GM23338 (cell line): ENCODE results near the gene CAMKK2.

Experiments used
- CREB1 ChIP-seq: fragments of 250-450 bp; sonication (Bioruptor Pico); IDR thresholded peaks from 2 replicates; pipeline ENCODE4 v1.5.0; 2020; ENCODE audit warnings: low read depth, mild to moderate bottlenecking, moderate library complexity
- EZH2 ChIP-seq: fragments of 200-600 bp; sonication (generic); IDR thresholded peaks from one replicate; pipeline ENCODE4 v1.8.0; 2017; ENCODE audit warnings: antibody characterized with exemption, mild to moderate bottlenecking, low read depth; ENCODE audit not compliant: unreplicated experiment
- EZH2phosphoT487 ChIP-seq: fragments of 200-600 bp; sonication (generic); IDR thresholded peaks from one replicate; pipeline ENCODE4 v1.8.1; 2018; ENCODE audit warnings: antibody characterized with exemption; ENCODE audit not compliant: unreplicated experiment
- JUNB ChIP-seq: IDR thresholded peaks from one replicate; pipeline ENCODE4 v1.6.1; 2016; ENCODE audit warnings: antibody characterized with exemption; ENCODE audit not compliant: unreplicated experiment
- NANOG ChIP-seq: IDR thresholded peaks from 2 replicates; pipeline ENCODE4 v1.6.1; 2016; ENCODE audit warnings: antibody characterized with exemption, borderline replicate concordance
- POLR2AphosphoS5 ChIP-seq: IDR thresholded peaks from 2 replicates; pipeline ENCODE4 v1.6.1; 2016; ENCODE audit warnings: antibody characterized with exemption, low read depth
- ZNF331 ChIP-seq: fragments of 250-450 bp; sonication (Bioruptor Pico); IDR thresholded peaks from 2 replicates; pipeline ENCODE4 v1.5.0; 2020; ENCODE audit warnings: low read depth, mild to moderate bottlenecking, moderate library complexity
- TF ChIP-seq, protein P1 (sequence below), 2 experiments: fragments of 200-600 bp in 1 of 2; sonication (generic) in 1 of 2; conservative IDR thresholded peaks; 2 replicates each; pipeline versions ENCODE4 v1.5.1 to v1.6.1; 2016 to 2017; ENCODE audit warnings: antibody characterized with exemption in 2 of 2, low read depth in 2 of 2, mild to moderate bottlenecking in 2 of 2, moderate library complexity in 1 of 2
- TF ChIP-seq, protein P2 (sequence below): IDR thresholded peaks from one replicate; pipeline ENCODE4 v1.6.1; 2018; ENCODE audit warnings: antibody characterized with exemption; ENCODE audit not compliant: unreplicated experiment
- TF ChIP-seq, protein P3 (sequence below): IDR thresholded peaks from 2 replicates; pipeline ENCODE4 v1.6.1; 2016; ENCODE audit warnings: antibody characterized with exemption
- TF ChIP-seq, protein P4 (sequence below): fragments of 250-450 bp; sonication (Bioruptor Pico); IDR thresholded peaks from 2 replicates; pipeline ENCODE4 v1.5.0; 2020; ENCODE audit warnings: mild to moderate bottlenecking, moderate library complexity

DNA sequence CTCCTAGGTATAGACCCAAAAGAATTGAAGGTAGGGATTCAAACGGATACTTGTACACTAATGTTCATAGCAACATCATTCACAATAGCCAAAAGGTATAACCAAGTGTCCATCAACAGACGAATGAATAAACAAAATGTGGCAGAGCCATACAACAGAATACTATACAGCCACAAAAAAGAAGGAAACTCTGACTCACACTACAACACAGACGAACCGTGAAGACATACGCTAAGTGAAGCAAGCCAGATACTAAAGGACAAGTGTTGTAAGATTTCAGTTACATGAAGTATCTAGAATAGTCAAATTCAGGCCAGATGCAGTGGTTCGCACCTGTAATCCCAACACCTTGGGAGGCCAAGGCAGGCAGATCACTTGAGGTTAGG is 19.1 kb downstream of the CAMKK2 start:
- TF ChIP-seq, protein P1, sequence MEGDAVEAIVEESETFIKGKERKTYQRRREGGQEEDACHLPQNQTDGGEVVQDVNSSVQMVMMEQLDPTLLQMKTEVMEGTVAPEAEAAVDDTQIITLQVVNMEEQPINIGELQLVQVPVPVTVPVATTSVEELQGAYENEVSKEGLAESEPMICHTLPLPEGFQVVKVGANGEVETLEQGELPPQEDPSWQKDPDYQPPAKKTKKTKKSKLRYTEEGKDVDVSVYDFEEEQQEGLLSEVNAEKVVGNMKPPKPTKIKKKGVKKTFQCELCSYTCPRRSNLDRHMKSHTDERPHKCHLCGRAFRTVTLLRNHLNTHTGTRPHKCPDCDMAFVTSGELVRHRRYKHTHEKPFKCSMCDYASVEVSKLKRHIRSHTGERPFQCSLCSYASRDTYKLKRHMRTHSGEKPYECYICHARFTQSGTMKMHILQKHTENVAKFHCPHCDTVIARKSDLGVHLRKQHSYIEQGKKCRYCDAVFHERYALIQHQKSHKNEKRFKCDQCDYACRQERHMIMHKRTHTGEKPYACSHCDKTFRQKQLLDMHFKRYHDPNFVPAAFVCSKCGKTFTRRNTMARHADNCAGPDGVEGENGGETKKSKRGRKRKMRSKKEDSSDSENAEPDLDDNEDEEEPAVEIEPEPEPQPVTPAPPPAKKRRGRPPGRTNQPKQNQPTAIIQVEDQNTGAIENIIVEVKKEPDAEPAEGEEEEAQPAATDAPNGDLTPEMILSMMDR (conservative IDR thresholded peaks at IDR 0.05; ENCODE audit: low read depth in 2 of 2), result no peak
- TF ChIP-seq EZH2 (no peak), POLR2AphosphoS5 (no peak), EZH2phosphoT487 (no peak), CREB1 (CRISPR knock-in tag) (no peak), NANOG (no peak), JUNB (no peak), ZNF331 (CRISPR knock-in tag) (no peak)
- TF ChIP-seq, protein P2, sequence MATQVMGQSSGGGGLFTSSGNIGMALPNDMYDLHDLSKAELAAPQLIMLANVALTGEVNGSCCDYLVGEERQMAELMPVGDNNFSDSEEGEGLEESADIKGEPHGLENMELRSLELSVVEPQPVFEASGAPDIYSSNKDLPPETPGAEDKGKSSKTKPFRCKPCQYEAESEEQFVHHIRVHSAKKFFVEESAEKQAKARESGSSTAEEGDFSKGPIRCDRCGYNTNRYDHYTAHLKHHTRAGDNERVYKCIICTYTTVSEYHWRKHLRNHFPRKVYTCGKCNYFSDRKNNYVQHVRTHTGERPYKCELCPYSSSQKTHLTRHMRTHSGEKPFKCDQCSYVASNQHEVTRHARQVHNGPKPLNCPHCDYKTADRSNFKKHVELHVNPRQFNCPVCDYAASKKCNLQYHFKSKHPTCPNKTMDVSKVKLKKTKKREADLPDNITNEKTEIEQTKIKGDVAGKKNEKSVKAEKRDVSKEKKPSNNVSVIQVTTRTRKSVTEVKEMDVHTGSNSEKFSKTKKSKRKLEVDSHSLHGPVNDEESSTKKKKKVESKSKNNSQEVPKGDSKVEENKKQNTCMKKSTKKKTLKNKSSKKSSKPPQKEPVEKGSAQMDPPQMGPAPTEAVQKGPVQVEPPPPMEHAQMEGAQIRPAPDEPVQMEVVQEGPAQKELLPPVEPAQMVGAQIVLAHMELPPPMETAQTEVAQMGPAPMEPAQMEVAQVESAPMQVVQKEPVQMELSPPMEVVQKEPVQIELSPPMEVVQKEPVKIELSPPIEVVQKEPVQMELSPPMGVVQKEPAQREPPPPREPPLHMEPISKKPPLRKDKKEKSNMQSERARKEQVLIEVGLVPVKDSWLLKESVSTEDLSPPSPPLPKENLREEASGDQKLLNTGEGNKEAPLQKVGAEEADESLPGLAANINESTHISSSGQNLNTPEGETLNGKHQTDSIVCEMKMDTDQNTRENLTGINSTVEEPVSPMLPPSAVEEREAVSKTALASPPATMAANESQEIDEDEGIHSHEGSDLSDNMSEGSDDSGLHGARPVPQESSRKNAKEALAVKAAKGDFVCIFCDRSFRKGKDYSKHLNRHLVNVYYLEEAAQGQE, result no peak
- TF ChIP-seq, protein P3, sequence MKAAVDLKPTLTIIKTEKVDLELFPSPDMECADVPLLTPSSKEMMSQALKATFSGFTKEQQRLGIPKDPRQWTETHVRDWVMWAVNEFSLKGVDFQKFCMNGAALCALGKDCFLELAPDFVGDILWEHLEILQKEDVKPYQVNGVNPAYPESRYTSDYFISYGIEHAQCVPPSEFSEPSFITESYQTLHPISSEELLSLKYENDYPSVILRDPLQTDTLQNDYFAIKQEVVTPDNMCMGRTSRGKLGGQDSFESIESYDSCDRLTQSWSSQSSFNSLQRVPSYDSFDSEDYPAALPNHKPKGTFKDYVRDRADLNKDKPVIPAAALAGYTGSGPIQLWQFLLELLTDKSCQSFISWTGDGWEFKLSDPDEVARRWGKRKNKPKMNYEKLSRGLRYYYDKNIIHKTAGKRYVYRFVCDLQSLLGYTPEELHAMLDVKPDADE, result no peak
- TF ChIP-seq, protein P4, sequence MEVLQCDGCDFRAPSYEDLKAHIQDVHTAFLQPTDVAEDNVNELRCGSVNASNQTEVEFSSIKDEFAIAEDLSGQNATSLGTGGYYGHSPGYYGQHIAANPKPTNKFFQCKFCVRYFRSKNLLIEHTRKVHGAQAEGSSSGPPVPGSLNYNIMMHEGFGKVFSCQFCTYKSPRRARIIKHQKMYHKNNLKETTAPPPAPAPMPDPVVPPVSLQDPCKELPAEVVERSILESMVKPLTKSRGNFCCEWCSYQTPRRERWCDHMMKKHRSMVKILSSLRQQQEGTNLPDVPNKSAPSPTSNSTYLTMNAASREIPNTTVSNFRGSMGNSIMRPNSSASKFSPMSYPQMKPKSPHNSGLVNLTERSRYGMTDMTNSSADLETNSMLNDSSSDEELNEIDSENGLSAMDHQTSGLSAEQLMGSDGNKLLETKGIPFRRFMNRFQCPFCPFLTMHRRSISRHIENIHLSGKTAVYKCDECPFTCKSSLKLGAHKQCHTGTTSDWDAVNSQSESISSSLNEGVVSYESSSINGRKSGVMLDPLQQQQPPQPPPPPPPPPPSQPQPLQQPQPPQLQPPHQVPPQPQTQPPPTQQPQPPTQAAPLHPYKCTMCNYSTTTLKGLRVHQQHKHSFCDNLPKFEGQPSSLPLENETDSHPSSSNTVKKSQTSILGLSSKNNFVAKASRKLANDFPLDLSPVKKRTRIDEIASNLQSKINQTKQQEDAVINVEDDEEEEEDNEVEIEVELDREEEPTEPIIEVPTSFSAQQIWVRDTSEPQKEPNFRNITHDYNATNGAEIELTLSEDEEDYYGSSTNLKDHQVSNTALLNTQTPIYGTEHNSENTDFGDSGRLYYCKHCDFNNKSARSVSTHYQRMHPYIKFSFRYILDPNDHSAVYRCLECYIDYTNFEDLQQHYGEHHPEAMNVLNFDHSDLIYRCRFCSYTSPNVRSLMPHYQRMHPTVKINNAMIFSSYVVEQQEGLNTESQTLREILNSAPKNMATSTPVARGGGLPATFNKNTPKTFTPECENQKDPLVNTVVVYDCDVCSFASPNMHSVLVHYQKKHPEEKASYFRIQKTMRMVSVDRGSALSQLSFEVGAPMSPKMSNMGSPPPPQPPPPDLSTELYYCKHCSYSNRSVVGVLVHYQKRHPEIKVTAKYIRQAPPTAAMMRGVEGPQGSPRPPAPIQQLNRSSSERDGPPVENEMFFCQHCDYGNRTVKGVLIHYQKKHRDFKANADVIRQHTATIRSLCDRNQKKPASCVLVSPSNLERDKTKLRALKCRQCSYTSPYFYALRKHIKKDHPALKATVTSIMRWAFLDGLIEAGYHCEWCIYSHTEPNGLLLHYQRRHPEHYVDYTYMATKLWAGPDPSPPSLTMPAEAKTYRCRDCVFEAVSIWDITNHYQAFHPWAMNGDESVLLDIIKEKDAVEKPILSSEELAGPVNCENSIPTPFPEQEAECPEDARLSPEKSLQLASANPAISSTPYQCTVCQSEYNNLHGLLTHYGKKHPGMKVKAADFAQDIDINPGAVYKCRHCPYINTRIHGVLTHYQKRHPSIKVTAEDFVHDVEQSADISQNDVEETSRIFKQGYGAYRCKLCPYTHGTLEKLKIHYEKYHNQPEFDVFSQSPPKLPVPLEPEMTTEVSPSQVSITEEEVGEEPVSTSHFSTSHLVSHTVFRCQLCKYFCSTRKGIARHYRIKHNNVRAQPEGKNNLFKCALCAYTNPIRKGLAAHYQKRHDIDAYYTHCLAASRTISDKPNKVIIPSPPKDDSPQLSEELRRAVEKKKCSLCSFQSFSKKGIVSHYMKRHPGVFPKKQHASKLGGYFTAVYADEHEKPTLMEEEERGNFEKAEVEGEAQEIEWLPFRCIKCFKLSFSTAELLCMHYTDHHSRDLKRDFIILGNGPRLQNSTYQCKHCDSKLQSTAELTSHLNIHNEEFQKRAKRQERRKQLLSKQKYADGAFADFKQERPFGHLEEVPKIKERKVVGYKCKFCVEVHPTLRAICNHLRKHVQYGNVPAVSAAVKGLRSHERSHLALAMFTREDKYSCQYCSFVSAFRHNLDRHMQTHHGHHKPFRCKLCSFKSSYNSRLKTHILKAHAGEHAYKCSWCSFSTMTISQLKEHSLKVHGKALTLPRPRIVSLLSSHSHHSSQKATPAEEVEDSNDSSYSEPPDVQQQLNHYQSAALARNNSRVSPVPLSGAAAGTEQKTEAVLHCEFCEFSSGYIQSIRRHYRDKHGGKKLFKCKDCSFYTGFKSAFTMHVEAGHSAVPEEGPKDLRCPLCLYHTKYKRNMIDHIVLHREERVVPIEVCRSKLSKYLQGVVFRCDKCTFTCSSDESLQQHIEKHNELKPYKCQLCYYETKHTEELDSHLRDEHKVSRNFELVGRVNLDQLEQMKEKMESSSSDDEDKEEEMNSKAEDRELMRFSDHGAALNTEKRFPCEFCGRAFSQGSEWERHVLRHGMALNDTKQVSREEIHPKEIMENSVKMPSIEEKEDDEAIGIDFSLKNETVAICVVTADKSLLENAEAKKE (CRISPR knock-in tag), result no peak
